ENCODE measurements around the gene ACAN. TPM values are rescaled to one million over a fixed set of nuclear protein-coding genes. Genes with fewer than 3 reads are reported as not detected.

The ACAN gene
- total RNA-seq, 1 experiment from 2014 or later = 0.50 TPM

DNA sequence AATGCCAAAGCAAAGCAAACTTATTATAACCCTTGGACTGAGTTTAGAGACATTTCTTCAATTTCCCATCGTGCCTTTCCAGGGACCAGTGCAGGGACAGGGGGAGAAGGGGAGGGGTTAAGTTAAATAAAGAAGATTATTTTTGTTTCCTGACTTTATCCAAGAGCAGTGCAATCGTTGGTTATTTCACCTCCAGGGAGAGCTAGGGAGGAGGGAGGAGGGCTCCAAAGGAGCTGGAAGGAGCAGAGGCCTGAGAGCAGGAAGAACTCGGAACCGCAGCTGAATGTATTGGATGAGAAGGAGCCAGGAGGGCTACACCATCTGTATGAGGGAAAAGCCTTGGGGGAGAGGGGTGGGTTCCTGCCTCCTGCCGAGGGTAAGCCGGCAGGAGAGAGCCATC, 71.4 kb downstream of the ACAN start:
- Histone ChIP-seq H4K91ac (ENCODE audit: insufficient read length, low read depth, low read length) (no peak overlapping the region), H2BK20ac (ENCODE audit: low read depth, low read length, poor library complexity, severe bottlenecking) (no peak overlapping the region), H3K27me3 (ENCODE audit: insufficient read depth, low read length) (no peaks in the 10 kb centered on the region), H3K9ac (ENCODE audit: extremely low read depth, insufficient read length, low read length) (no peak overlapping the region), H3K79me2 (ENCODE audit: insufficient read depth, low read length) (no peaks in the 10 kb centered on the region), H3K23ac (ENCODE audit: insufficient read length, low read depth, low read length) (no peak overlapping the region), H2AK5ac (ENCODE audit: insufficient read length, low read length) (no peak overlapping the region), H3K18ac (ENCODE audit: insufficient read length, low read depth, low read length) (no peak overlapping the region), H4K8ac (replicated peaks; ENCODE audit: insufficient read length, low read depth, low read length) (no peak overlapping the region), H4K5ac (ENCODE audit: insufficient read length, low read depth, low read length) (no peak overlapping the region), H2BK12ac (ENCODE audit: insufficient read length, low read depth, low read length) (no peak overlapping the region), H3K14ac (ENCODE audit: insufficient read depth, low read length) (no peak overlapping the region), H3K4me1 (ENCODE audit: insufficient read depth, low read length) (no peaks in the 10 kb centered on the region; the same call in 1 of the 2 replicates), H3K56ac (ENCODE audit: insufficient read length, low read depth, low read length) (no peak overlapping the region), H2BK5ac (ENCODE audit: insufficient read length, low read length) (no peak overlapping the region), H3K9me3 (ENCODE audit: control insufficient read depth, low read depth, low read length) (no peaks in the 10 kb centered on the region), H3K27ac (ENCODE audit: insufficient read length, low read depth, low read length) (no peak overlapping the region), H3K4ac (ENCODE audit: low read depth, low read length) (no peak overlapping the region), H3T11ph (ENCODE audit: low read length) (no peak overlapping the region), H4K20me1 (ENCODE audit: control insufficient read depth, insufficient read depth, insufficient read length) (peaks cover 2% of the 10 kb centered on the region), H2BK15ac (ENCODE audit: low read depth, low read length) (no peak overlapping the region), H3K23me2 (ENCODE audit: insufficient read length, low read depth, low read length, poor library complexity, severe bottlenecking) (no peaks in the 10 kb centered on the region), H3K79me1 (ENCODE audit: insufficient read depth, low read depth, low read length, poor library complexity, severe bottlenecking) (no peaks in the 10 kb centered on the region), H2AFZ (ENCODE audit: low read length) (no peak overlapping the region), H2BK120ac (ENCODE audit: low read depth, low read length, poor library complexity, severe bottlenecking) (no peak overlapping the region), H3K4me2 (ENCODE audit: insufficient read depth, insufficient read length, low read length) (no peak overlapping the region)
- TF ChIP-seq, protein P1, sequence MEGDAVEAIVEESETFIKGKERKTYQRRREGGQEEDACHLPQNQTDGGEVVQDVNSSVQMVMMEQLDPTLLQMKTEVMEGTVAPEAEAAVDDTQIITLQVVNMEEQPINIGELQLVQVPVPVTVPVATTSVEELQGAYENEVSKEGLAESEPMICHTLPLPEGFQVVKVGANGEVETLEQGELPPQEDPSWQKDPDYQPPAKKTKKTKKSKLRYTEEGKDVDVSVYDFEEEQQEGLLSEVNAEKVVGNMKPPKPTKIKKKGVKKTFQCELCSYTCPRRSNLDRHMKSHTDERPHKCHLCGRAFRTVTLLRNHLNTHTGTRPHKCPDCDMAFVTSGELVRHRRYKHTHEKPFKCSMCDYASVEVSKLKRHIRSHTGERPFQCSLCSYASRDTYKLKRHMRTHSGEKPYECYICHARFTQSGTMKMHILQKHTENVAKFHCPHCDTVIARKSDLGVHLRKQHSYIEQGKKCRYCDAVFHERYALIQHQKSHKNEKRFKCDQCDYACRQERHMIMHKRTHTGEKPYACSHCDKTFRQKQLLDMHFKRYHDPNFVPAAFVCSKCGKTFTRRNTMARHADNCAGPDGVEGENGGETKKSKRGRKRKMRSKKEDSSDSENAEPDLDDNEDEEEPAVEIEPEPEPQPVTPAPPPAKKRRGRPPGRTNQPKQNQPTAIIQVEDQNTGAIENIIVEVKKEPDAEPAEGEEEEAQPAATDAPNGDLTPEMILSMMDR (conservative IDR thresholded peaks at IDR 0.05) = no peak
- no peak for DNase-seq
- H3K9me3 Mint-ChIP-seq = peaks cover 0 to 6% of the 10 kb centered on the region in 2 experiments; a peak in 3 of 5 replicates
- peaks cover 11% of the 10 kb centered on the region for H3K27me3 Mint-ChIP-seq (ENCODE audit: low read depth)
- peak overlapping the region in 2 of 3 experiments; percentile 43 to 53; a peak in 4 of 7 replicates for H3K27ac Mint-ChIP-seq
- H3K36me3 Mint-ChIP-seq (ENCODE audit: insufficient read depth in 1 of 3, low read depth in 3 of 3) = peaks cover 13 to 33% (median 16%) of the 10 kb centered on the region in 3 experiments; a peak in 6 of 7 replicates
- no CpG with 5 or more reads among the region's 6 CpGs for WGBS (ENCODE audit: extremely low coverage, insufficient read length, low lambda C conversion rate)
- peaks cover 9 to 14% of the 10 kb centered on the region in 2 experiments for H3K4me1 Mint-ChIP-seq
- no peak overlapping the region for H3K4me3 Mint-ChIP-seq
